SK-N-SH treated with all-trans-retinoic acid at 6 μM for 48 hours (cell line): ENCODE results near the gene DNAAF8.

ENCODE experiments used
- BACH2 ChIP-seq: fragments of 250-450 bp; sonication (Bioruptor Pico); IDR thresholded peaks from 2 replicates; pipeline ENCODE4 v1.9.0; 2021; ENCODE audit warnings: mild to moderate bottlenecking, borderline replicate concordance
- ESRRG ChIP-seq: fragments of 250-450 bp; sonication (Bioruptor Pico); IDR thresholded peaks from 2 replicates; pipeline ENCODE4 v1.6.1; 2021; ENCODE audit warnings: mild to moderate bottlenecking
- GLIS3 ChIP-seq: fragments of 250-450 bp; sonication (Bioruptor Pico); IDR thresholded peaks from 2 replicates; pipeline ENCODE4 v1.5.0; 2020; ENCODE audit warnings: mild to moderate bottlenecking, moderate library complexity
- ISL1 ChIP-seq: fragments of 250-450 bp; sonication (Bioruptor Pico); IDR thresholded peaks from 2 replicates; pipeline ENCODE4 v2.1.2; 2022; ENCODE audit warnings: mild to moderate bottlenecking, moderate library complexity
- TCF4 ChIP-seq: fragments of 250-450 bp; sonication (Bioruptor Pico); IDR thresholded peaks from 2 replicates; pipeline ENCODE4 v1.8.0; 2021; ENCODE audit warnings: mild to moderate bottlenecking, moderate library complexity, borderline replicate concordance
- TOX ChIP-seq: fragments of 250-450 bp; sonication (Bioruptor Pico); IDR thresholded peaks from 2 replicates; pipeline ENCODE4 v1.8.0; 2021; ENCODE audit warnings: mild to moderate bottlenecking, moderate library complexity, borderline replicate concordance
- ZFP30 ChIP-seq: fragments of 450-650 bp; formaldehyde crosslinking; IDR thresholded peaks from 2 replicates; pipeline ENCODE4 v1.5.0; 2022; ENCODE audit warnings: mild to moderate bottlenecking, moderate library complexity
- ZNF565 ChIP-seq: fragments of 450-650 bp; formaldehyde crosslinking; conservative IDR thresholded peaks from 2 replicates; pipeline ENCODE4 v1.5.0; 2020; ENCODE audit warnings: low read depth, mild to moderate bottlenecking, moderate library complexity
- ZNF8 ChIP-seq: fragments of 450-650 bp; formaldehyde crosslinking; IDR thresholded peaks from 2 replicates; pipeline ENCODE4 v1.5.0; 2020; ENCODE audit warnings: mild to moderate bottlenecking, moderate library complexity
- TF ChIP-seq, protein P1 (sequence below): fragments of 250-450 bp; sonication (Bioruptor Pico); IDR thresholded peaks from 2 replicates; pipeline ENCODE4 v1.5.1; 2020; ENCODE audit warnings: low read depth, mild to moderate bottlenecking, moderate library complexity

- TF ChIP-seq ZNF8 = no peak
- TF ChIP-seq ZFP30 = no peak
- no peak for TF ChIP-seq TOX (CRISPR knock-in tag)
- TF ChIP-seq ZNF565 (CRISPR knock-in tag) = no peak
- TF ChIP-seq, protein P1, sequence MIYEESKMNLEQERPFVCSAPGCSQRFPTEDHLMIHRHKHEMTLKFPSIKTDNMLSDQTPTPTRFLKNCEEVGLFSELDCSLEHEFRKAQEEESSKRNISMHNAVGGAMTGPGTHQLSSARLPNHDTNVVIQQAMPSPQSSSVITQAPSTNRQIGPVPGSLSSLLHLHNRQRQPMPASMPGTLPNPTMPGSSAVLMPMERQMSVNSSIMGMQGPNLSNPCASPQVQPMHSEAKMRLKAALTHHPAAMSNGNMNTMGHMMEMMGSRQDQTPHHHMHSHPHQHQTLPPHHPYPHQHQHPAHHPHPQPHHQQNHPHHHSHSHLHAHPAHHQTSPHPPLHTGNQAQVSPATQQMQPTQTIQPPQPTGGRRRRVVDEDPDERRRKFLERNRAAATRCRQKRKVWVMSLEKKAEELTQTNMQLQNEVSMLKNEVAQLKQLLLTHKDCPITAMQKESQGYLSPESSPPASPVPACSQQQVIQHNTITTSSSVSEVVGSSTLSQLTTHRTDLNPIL (CRISPR knock-in tag) = no peak
- no peak for TF ChIP-seq ISL1 (CRISPR knock-in tag)
- no peak for TF ChIP-seq ESRRG
- TF ChIP-seq TCF4 (CRISPR knock-in tag) = no peak; the same call in 1 of the 2 replicates
- no peak for TF ChIP-seq GLIS3
- no peak for TF ChIP-seq BACH2 (CRISPR knock-in tag)
These were observed 54.2 kb downstream of the DNAAF8 start for GRCh38 chr16:4788489-4788889.
